Stimulated activated naive CD8-positive, alpha-beta T cell treated with anti-CD3 and anti-CD28 coated beads, Interleukin-15, Interleukin-2, amounts not matched to agents 100 ng/mL and 50 ng/mL, for 24 hours (primary cell): ENCODE results near the gene DCAF11.

ENCODE experiments used
- H3K27ac Mint-ChIP-seq: one replicate; pipeline ENCODE4 v1.8.0; 2021; ENCODE audit warnings: mild to moderate bottlenecking, mixed read lengths
- H3K27me3 Mint-ChIP-seq: one replicate; pipeline ENCODE4 v1.8.0; 2021; ENCODE audit warnings: mixed read lengths
- H3K36me3 Mint-ChIP-seq: one replicate; pipeline ENCODE4 v1.8.0; 2021; ENCODE audit warnings: low read depth, mixed read lengths
- H3K4me1 Mint-ChIP-seq: one replicate; pipeline ENCODE4 v1.8.0; 2021; ENCODE audit warnings: low read depth, mixed read lengths
- H3K4me3 Mint-ChIP-seq: one replicate; pipeline ENCODE4 v1.8.0; 2021; ENCODE audit warnings: mild to moderate bottlenecking, mixed read lengths
- H3K9me3 Mint-ChIP-seq: one replicate; pipeline ENCODE4 v1.8.0; 2021; ENCODE audit warnings: mixed read lengths

The DCAF11 gene

GRCh38 chr14:24132976-24133375, 18.4 kb downstream of the DCAF11 start:
- Mint-ChIP-seq H3K4me1 (peaks cover 39% of the 10 kb centered on the region), H3K27me3 (no peaks in the 10 kb centered on the region), H3K4me3 (no peak overlapping the region), H3K27ac (peak overlapping the region; percentile 82), H3K9me3 (no peaks in the 10 kb centered on the region), H3K36me3 (peaks cover 15% of the 10 kb centered on the region)

- no peak overlapping the region for H3K4me3 Mint-ChIP-seq
- peaks cover 46% of the 10 kb centered on the region for H3K4me1 Mint-ChIP-seq
- peaks cover 23% of the 10 kb centered on the region for H3K36me3 Mint-ChIP-seq
- H3K27me3 Mint-ChIP-seq, result no peaks in the 10 kb centered on the region
- H3K9me3 Mint-ChIP-seq, result no peaks in the 10 kb centered on the region
- no peak overlapping the region for H3K27ac Mint-ChIP-seq
Observed at GRCh38 chr14:24133735-24134134, 19.2 kb downstream of the DCAF11 start.

DNA sequence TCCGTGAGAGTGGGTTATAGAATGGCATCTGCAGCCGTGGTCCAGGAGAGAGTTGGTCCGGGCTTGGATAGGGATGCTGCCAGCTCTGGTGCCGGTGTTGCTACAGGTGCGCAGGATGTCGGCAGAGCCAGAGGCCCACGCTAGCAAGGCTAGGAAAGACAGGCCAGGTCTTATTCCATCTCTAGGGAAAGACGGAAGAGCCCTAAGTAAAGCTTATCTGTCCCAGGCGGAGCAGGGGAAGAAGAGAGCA, 20.9 kb downstream of the DCAF11 start:
- peaks cover 38% of the 10 kb centered on the region for H3K36me3 Mint-ChIP-seq
- H3K4me1 Mint-ChIP-seq, result peaks cover 59% of the 10 kb centered on the region
- no peaks in the 10 kb centered on the region for H3K27me3 Mint-ChIP-seq
- no peaks in the 10 kb centered on the region for H3K9me3 Mint-ChIP-seq
- H3K4me3 Mint-ChIP-seq, result peak overlapping the region; percentile 95
- peak overlapping the region; percentile 80 for H3K27ac Mint-ChIP-seq

GRCh38 chr14:24135834-24136683, 21.5 kb downstream of the DCAF11 start, which contains the start of gene PSME1:
Gene PSME1, plus strand, starts transcription at chr14:24136194. Its CDS starts 69 bp downstream, at chr14:24136263.
- H3K36me3 Mint-ChIP-seq, result peaks cover 43% of the 10 kb centered on the region
- peak within 1 kb of the TSS; percentile 96 for H3K27ac Mint-ChIP-seq
- H3K4me3 Mint-ChIP-seq, result peak within 1 kb of the TSS; percentile 95
- H3K4me1 Mint-ChIP-seq, result peaks cover 59% of the 10 kb centered on the region
- no peaks in the 10 kb centered on the region for H3K9me3 Mint-ChIP-seq
- no peaks in the 10 kb centered on the region for H3K27me3 Mint-ChIP-seq

DNA sequence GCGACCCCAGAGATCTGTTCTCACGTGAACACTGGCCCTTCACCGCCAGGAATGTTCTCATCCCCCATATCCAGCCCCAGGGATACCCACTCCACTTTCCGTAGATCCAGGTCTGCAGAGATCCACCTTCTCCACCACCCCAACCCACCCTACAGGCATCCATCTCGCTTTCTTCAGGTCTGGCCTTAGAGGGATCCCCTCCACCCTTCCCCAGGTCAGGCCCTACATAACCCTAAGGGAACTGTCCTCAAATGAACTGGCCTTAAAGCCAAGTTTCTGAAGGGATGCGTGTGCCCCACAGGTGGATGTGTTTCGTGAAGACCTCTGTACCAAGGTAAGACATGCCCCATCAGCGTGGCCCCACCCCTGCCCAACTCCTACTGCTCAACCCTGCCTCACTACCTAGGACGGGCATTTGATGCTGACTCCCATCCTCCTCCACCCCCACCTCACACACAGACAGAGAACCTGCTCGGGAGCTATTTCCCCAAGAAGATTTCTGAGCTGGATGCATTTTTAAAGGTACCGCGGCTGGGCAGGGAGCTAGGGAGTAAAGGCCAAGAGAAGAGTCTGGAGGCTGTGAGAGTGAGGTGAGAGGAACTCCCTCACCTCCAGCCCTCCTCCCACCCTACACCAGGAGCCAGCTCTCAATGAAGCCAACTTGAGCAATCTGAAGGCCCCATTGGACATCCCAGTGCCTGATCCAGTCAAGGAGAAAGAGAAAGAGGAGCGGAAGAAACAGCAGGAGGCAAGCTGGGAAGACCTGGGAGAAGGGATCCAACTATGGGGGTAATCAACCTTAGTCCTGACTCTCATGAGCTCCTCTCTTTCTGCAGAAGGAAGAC, 22.3 kb downstream of the DCAF11 start:
- H3K4me1 Mint-ChIP-seq, result peaks cover 60% of the 10 kb centered on the region
- H3K9me3 Mint-ChIP-seq, result no peaks in the 10 kb centered on the region
- H3K27me3 Mint-ChIP-seq, result no peaks in the 10 kb centered on the region
- H3K36me3 Mint-ChIP-seq, result peaks cover 44% of the 10 kb centered on the region
- H3K27ac Mint-ChIP-seq, result peak overlapping the region; percentile 96
- peak overlapping the region; percentile 95 for H3K4me3 Mint-ChIP-seq

- Mint-ChIP-seq H3K27me3 (no peaks in the 10 kb centered on the region), H3K36me3 (peaks cover 48% of the 10 kb centered on the region), H3K27ac (peak overlapping the region; percentile 96), H3K9me3 (no peaks in the 10 kb centered on the region), H3K4me3 (peak overlapping the region; percentile 95), H3K4me1 (peaks cover 58% of the 10 kb centered on the region)
Observed at GRCh38 chr14:24137529-24138395, 23.2 kb downstream of the DCAF11 start.

DNA sequence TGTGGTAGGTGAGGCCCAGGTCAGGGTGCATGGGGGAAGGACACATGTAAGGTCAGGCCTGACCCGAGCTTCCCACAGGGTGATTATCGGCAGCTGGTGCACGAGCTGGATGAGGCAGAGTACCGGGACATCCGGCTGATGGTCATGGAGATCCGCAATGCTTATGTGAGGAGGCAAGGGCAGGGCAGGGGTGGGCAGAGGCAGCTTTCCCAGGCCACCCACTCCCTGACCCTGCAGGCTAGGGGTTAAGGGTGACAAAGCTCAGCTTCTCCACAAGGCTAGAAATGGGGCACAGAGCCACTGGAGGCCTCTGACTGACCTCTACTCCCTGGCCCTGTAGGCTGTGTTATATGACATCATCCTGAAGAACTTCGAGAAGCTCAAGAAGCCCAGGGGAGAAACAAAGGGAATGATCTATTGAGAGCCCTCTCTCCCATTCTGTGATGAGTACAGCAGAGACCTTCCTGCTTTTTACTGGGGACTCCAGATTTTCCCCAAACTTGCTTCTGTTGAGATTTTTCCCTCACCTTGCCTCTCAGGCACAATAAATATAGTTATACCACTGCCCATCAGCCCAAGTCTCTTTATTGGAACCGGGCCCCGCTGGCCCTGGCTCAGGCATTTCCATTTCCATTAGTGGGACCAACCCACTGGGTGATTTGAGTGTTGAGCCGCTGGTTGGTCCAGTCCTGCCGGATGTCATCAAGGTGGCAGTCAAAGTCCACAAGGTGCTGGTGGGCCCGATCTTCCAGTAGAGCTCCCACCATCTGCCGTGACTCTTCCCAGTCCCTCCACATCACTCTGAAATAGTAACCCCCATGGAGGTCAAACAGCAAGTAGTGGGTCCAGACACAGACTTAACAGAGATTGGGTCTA, 24.1 kb downstream of the DCAF11 start:
- H3K27ac Mint-ChIP-seq, result peak overlapping the region; percentile 72
- peaks cover 57% of the 10 kb centered on the region for H3K36me3 Mint-ChIP-seq
- no peaks in the 10 kb centered on the region for H3K27me3 Mint-ChIP-seq
- H3K4me1 Mint-ChIP-seq, result peaks cover 62% of the 10 kb centered on the region
- H3K4me3 Mint-ChIP-seq, result peak overlapping the region; percentile 98
- no peaks in the 10 kb centered on the region for H3K9me3 Mint-ChIP-seq

DNA sequence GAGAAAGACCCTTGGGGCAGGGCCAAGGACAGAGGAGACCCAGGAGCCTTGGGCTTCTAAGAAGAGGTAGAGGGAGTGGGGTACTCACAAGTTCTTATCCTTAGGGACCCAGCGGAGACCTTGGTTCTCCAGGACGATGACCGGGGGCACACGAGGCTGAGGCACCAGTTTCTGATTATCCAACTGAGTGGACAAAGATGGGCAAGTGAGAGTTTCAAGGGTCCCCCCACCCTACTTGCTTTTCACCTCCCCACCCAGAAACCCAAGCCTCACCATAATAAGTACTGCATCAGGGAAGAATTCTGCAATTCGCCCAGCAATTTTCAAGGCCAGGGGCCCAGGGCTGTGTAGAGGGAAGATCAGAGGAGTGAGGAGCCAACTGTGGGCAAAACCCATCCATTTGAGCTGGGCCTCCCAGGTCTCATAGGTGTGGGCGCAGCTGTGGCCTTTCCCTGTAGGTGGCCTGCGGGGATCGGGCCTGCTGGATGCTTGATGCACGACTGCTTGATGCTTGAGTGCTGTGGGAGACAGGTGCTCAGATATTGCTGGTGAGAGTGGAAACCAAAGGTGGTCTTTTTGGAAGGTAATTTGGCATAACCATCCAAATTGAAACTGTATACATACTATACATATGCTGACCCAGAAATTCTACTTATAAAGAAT, 24.8 kb downstream of the DCAF11 start:
- Mint-ChIP-seq H3K27me3 (no peaks in the 10 kb centered on the region), H3K27ac (peak overlapping the region; percentile 72), H3K4me1 (peaks cover 67% of the 10 kb centered on the region), H3K36me3 (peaks cover 62% of the 10 kb centered on the region), H3K4me3 (peak overlapping the region; percentile 98), H3K9me3 (no peaks in the 10 kb centered on the region)

- peak within 1 kb of the TSS; percentile 92 for H3K27ac Mint-ChIP-seq
- H3K27me3 Mint-ChIP-seq, result no peaks in the 10 kb centered on the region
- H3K4me1 Mint-ChIP-seq, result peaks cover 77% of the 10 kb centered on the region
- H3K4me3 Mint-ChIP-seq, result peak within 1 kb of the TSS; percentile 98
- H3K36me3 Mint-ChIP-seq, result peaks cover 81% of the 10 kb centered on the region
- H3K9me3 Mint-ChIP-seq, result no peaks in the 10 kb centered on the region
Observed at GRCh38 chr14:24141097-24141880, 26.7 kb downstream of the DCAF11 start, which contains the start of gene EMC9. Gene EMC9, minus strand, starts transcription at chr14:24141591. Its CDS starts 287 bp downstream, at chr14:24141304.

DNA sequence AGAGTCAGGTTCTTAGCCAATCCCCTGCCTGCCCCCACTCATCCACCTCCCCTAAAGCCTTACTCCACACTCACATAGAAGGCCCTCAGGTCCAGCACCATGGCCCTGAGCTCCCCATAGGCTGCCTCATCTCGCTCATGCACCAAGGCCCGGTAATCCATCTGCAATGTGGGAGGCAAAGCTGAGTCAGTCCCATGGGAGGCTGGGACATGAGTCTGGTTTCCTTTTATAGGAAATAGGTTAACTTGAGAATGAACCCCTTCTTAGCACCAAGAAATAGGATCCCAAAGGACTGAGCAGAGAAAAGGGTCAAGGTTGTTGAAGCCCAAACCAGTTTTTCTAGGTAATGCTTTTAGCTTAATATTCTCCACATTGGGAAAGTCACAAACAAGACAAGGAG, 28.9 kb downstream of the DCAF11 start:
- Mint-ChIP-seq H3K4me3 (peak overlapping the region; percentile 53), H3K27me3 (no peaks in the 10 kb centered on the region), H3K27ac (peak overlapping the region; percentile 62), H3K9me3 (no peaks in the 10 kb centered on the region), H3K4me1 (peaks cover 62% of the 10 kb centered on the region), H3K36me3 (peaks cover 63% of the 10 kb centered on the region)

DNA sequence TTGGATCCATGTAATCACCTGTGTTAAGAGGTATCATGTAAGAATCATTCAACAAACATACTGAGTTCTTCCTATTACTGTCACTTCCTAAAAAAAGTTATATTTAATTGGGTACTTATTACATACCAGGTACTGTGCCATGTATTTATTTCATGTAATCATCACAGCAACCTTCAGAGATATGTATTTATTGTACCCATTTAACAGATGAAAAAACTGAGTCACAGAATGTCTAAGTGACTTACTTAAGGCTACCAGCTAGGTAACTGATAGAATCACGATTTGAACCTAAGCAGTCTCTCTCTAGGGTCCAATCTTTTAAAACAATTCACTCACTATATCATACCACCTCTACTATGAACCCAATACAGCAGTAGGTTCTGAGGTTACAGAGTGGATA, 29.9 kb downstream of the DCAF11 start:
- Mint-ChIP-seq H3K4me1 (peaks cover 62% of the 10 kb centered on the region), H3K36me3 (peaks cover 63% of the 10 kb centered on the region), H3K4me3 (peak overlapping the region; percentile 99), H3K27ac (peak overlapping the region; percentile 98), H3K9me3 (no peaks in the 10 kb centered on the region), H3K27me3 (no peaks in the 10 kb centered on the region)

GRCh38 chr14:24145219-24145618, 30.6 kb downstream of the DCAF11 start:
- Mint-ChIP-seq H3K4me1 (peaks cover 61% of the 10 kb centered on the region), H3K36me3 (peaks cover 63% of the 10 kb centered on the region), H3K4me3 (peak overlapping the region; percentile 99), H3K9me3 (no peaks in the 10 kb centered on the region), H3K27me3 (no peaks in the 10 kb centered on the region), H3K27ac (peak overlapping the region; percentile 98)
